Endothelial cell of umbilical vein (primary cell): ENCODE results near the gene EEFSEC. TPM values are rescaled to one million over a fixed set of nuclear protein-coding genes. Genes with fewer than 3 reads are reported as not detected.

Source experiments
- BruUV-seq: library from RNA; stranded (reverse); fragments of 400-500 nt; replicated peaks from 2 replicates; lab custom pipeline; 2021; lab: Mats Ljungman, UMichigan
- CTCF ChIA-PET: fragments of 300-600, 350-600 bp; sonication (Branson Sonifier 250); formaldehyde crosslinking; loops from one replicate; lab custom pipeline; 2021; ENCODE audit warnings: antibody characterized with exemption, inconsistent platforms; lab: Charles Lee
- POLR2A ChIA-PET: fragments of 300-600, 350-600 bp; sonication (Branson Sonifier 250); formaldehyde crosslinking; loops from one replicate; lab custom pipeline; 2021; ENCODE audit warnings: antibody characterized with exemption, inconsistent platforms; lab: Charles Lee
- DNase-seq: peaks from one replicate; pipeline ENCODE4 v3.0.0-alpha.2; 2011; ENCODE audit warnings: low read depth, low spot score
- FAIRE-seq: peaks from 2 replicates; lab custom pipeline; 2011; peaks lifted over from hg19 to GRCh38; lab: Jason Lieb, UNC
- H2AFZ ChIP-seq: 2 replicates; pipeline ENCODE4 v1.6.0; 2012; ENCODE audit warnings: low read depth, low read length, control low read depth, inconsistent platforms
- H3K27ac ChIP-seq: 2 replicates; pipeline ENCODE4 v1.5.1; 2011; ENCODE audit warnings: low read depth, mild to moderate bottlenecking, control low read depth, low read length, moderate library complexity; ENCODE audit not compliant: insufficient read depth
- H3K27me3 ChIP-seq, 2 experiments: 2 replicates each; pipeline versions ENCODE4 v1.6.0 to v1.6.1; 2011; ENCODE audit warnings: low read length in 2 of 2, mixed read lengths in 1 of 2; ENCODE audit not compliant: control insufficient read depth in 2 of 2, insufficient read depth in 2 of 2
- H3K36me3 ChIP-seq, 2 experiments: 2 replicates in 1 of 2; 3 replicates in 1 of 2; pipeline ENCODE4 v1.5.1; 2011; ENCODE audit warnings: low read length in 2 of 2, mild to moderate bottlenecking in 1 of 2, moderate library complexity in 1 of 2; ENCODE audit not compliant: control insufficient read depth in 2 of 2, insufficient read depth in 2 of 2; ENCODE audit errors: extremely low read depth in 1 of 2
- H3K4me1 ChIP-seq: 3 replicates; pipeline ENCODE4 v1.5.1; 2011; ENCODE audit warnings: mild to moderate bottlenecking, low read length; ENCODE audit not compliant: control insufficient read depth, insufficient read depth; ENCODE audit errors: extremely low read depth
- H3K4me2 ChIP-seq: 2 replicates; pipeline ENCODE4 v1.6.1; 2011; ENCODE audit warnings: low read length, control low read depth, mixed read lengths; ENCODE audit not compliant: insufficient read depth
- H3K4me3 ChIP-seq, 3 experiments: fragments of 200-600 bp in 1 of 3; sonication (generic), shearing (Covaris generic) in 1 of 3; replicated peaks in 1 of 3; 2 replicates each; pipeline ENCODE4 v1.5.1; 2011 to 2016; ENCODE audit warnings: control low read depth in 3 of 3, low read length in 3 of 3, mild to moderate bottlenecking in 2 of 3, inconsistent platforms in 1 of 3, low read depth in 1 of 3, moderate library complexity in 1 of 3; ENCODE audit not compliant: insufficient read depth in 1 of 3
- H3K79me2 ChIP-seq: 2 replicates; pipeline ENCODE4 v1.6.0; 2012; ENCODE audit warnings: low read length, inconsistent platforms; ENCODE audit not compliant: control insufficient read depth, insufficient read depth
- H3K9ac ChIP-seq: replicated peaks from 2 replicates; pipeline ENCODE3; 2011; ENCODE audit warnings: low read length, control low read depth; ENCODE audit not compliant: insufficient read depth; ENCODE audit errors: extremely low read depth
- H3K9me1 ChIP-seq: replicated peaks from 3 replicates; pipeline ENCODE4 v1.6.0; 2011; ENCODE audit warnings: mild to moderate bottlenecking, low read length; ENCODE audit not compliant: control insufficient read depth, insufficient read depth; ENCODE audit errors: extremely low read depth
- H3K9me3 ChIP-seq: replicated peaks from 2 replicates; pipeline ENCODE4 v1.5.1; 2012; ENCODE audit warnings: low read length, inconsistent platforms; ENCODE audit not compliant: control insufficient read depth, insufficient read depth
- H4K20me1 ChIP-seq: replicated peaks from 2 replicates; pipeline ENCODE3; 2011; ENCODE audit warnings: mild to moderate bottlenecking, low read length; ENCODE audit not compliant: control insufficient read depth, insufficient read depth; ENCODE audit errors: extremely low read depth
- CTCF ChIP-seq, 2 donors: IDR thresholded peaks; 1 replicate in 1 of 2; 2 replicates in 1 of 2; pipeline ENCODE4 v1.5.1; 2011; ENCODE audit warnings: low read length in 2 of 2, mild to moderate bottlenecking in 2 of 2, moderate library complexity in 2 of 2, control low read depth in 1 of 2, inconsistent platforms in 1 of 2, low read depth in 1 of 2; ENCODE audit not compliant: insufficient read depth in 1 of 2; ENCODE audit errors: extremely low read depth in 1 of 2
- GATA2 ChIP-seq: IDR thresholded peaks from 2 replicates; pipeline ENCODE4 v1.7.0; 2011; ENCODE audit warnings: low read depth, mild to moderate bottlenecking, moderate library complexity, mixed read lengths, low read length; ENCODE audit not compliant: insufficient read length, insufficient read depth
- JUN ChIP-seq: IDR thresholded peaks from 2 replicates; pipeline ENCODE4 v1.6.1; 2011; ENCODE audit warnings: borderline replicate concordance, low read depth; ENCODE audit not compliant: insufficient read length, insufficient read depth
- MYC ChIP-seq: IDR thresholded peaks from one replicate; pipeline ENCODE4 v1.6.1; 2011; ENCODE audit warnings: mild to moderate bottlenecking, low read depth, low read length
- POLR2A ChIP-seq: IDR thresholded peaks from 2 replicates; pipeline ENCODE4 v1.6.1; 2012; ENCODE audit warnings: low read depth, mild to moderate bottlenecking, control low read depth, low read length
- POLR2AphosphoS5 ChIP-seq: IDR thresholded peaks from 2 replicates; pipeline ENCODE4 v1.6.1; 2012; ENCODE audit warnings: low read depth, mild to moderate bottlenecking, control low read depth, low read length, moderate library complexity; ENCODE audit not compliant: insufficient read depth
- dilution Hi-C: fragments of 300-500 bp; cut with MboI; formaldehyde crosslinking; loops from one replicate; pipeline ENCODE4 v1.15.0; 2019; ENCODE audit warnings: low sequenced_read_pairs; ENCODE audit not compliant: extremely low pct_ligation_motif_present
- intact Hi-C: fragments of 100-400 bp; cut with micrococcal nuclease; formaldehyde crosslinking; loops from one replicate; pipeline ENCODE4 v1.10.0; 2022
- polyA plus RNA-seq, 4 experiments: library from polyadenylated mRNA; depleted of rRNA in 3 of 4; stranded (reverse) in 3 of 4; unstranded in 1 of 4; fragments of >200 nt; gene quantifications; 2 replicates each; pipeline versions ENCODE4 v1.2.1 to v1.2.3, GENCODE V29; 2011 to 2012; ENCODE audit warnings: missing spikeins in 1 of 4
- total RNA-seq: library from RNA; stranded (reverse); gene quantifications from 2 replicates; pipeline ENCODE4 v1.2.3, GENCODE V29; 2021
- TF ChIP-seq, protein P1 (sequence below): IDR thresholded peaks from 2 replicates; pipeline ENCODE4 v1.6.1; 2011; ENCODE audit not compliant: insufficient read depth, insufficient read length

The EEFSEC gene
- total and polyA plus RNA-seq, 2 donors (not counting 3 experiments of a cell fraction or from before 2014, with no cell fraction given), result 13.1 to 14.5 TPM

DNA sequence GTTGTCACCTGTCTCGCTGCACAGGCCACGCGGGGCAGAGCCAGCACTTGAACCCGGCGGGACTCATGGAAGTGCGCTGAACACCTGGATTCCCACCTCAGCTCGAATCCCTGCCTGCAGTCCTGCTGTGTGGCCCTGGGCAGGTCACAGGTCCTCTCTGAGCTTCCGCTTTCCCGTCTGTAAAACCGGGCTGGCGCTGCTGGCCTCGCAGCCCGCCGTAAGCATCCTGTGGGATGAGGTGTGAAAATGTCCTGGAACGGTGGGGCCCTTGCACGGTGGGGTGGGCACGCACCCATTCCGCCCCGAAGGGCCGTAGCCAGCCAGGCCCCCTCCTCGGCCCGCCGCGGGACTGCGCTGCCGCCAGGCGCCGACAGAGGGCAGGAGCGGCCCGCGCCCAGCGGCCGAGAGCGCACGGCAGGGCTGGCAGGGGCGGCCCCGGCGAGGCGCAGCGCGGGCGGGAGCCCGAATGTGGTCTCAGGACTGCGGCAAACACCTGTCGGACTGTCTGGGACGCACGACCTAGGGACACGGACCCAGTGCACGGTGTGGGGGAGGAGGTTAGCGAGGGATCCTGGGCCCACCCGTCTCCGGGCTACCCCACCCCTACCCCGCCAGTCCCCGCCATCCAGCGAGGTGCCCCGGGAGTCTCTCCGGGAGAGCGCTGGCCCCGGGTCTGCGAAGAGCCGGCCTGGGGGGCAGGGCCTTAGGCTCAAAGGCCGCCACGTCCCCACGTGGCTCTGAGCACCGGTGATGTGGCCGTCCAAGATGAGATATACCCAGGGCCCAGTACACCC, 273.0 kb downstream of the EEFSEC start:
- ChIA-PET POLR2A (no interaction called here), CTCF (interaction anchor here (0.6 to 5.4 kb wide), 25 partner anchors 8 to 331 kb away, joined by 3 to 76 read pairs (median 6); partner anchors contain the start of gene GATA2)
- Histone ChIP-seq H3K4me2 (peak overlapping the region; percentile 1), H3K27me3 (peaks cover 0 to under 1% of the 10 kb centered on the region in 2 experiments), H3K9me3 (no peaks in the 10 kb centered on the region), H4K20me1 (no peaks in the 10 kb centered on the region), H3K27ac (no peak overlapping the region), H2AFZ (peak overlapping the region; percentile 48), H3K4me3 (no peak overlapping the region), H3K79me2 (no peaks in the 10 kb centered on the region), H3K36me3 (no peaks in the 10 kb centered on the region), H3K4me1 (peaks cover 3% of the 10 kb centered on the region), H3K9me1 (no peaks in the 10 kb centered on the region), H3K9ac (no peak overlapping the region)
- TF ChIP-seq JUN, result no peak
- peak; percentile 75 to 96 for TF ChIP-seq CTCF (IDR thresholded peaks at IDR 0.05; ENCODE audit: extremely low read depth in 1 of 2, insufficient read depth in 1 of 2, low read depth in 1 of 2, low read length in 2 of 2)
- TF ChIP-seq MYC, result no peak
- TF ChIP-seq POLR2AphosphoS5, result peak; percentile 38
- TF ChIP-seq POLR2A, result no peak
- TF ChIP-seq, protein P1, sequence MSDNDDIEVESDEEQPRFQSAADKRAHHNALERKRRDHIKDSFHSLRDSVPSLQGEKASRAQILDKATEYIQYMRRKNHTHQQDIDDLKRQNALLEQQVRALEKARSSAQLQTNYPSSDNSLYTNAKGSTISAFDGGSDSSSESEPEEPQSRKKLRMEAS, result no peak
- TF ChIP-seq GATA2, result no peak
- FAIRE-seq, result peak; percentile 49
- BruUV-seq, result no TSS peak
- peak; percentile 41 for DNase-seq
- dilution Hi-C loops (loop anchor here (25.0 kb wide), 1 partner anchor 161 kb away; no protein-coding TSS in a partner anchor), intact Hi-C loops (loop anchor here (1.0 kb wide), 4 partner anchors 57 to 182 kb away; no protein-coding TSS in a partner anchor)
